Epithelial cell of esophagus (primary cell): ENCODE results near the gene KPNA4.
"Not testable (repeated sequence)": the region's sequence is repeated elsewhere in the genome, so short reads cannot be mapped to it uniquely, and the experiment has no call there.

ENCODE experiments used
- DNase-seq: peaks from one replicate; pipeline ENCODE4 v3.0.0; 2010; ENCODE audit warnings: low read depth
- H3K4me3 ChIP-seq: 2 replicates; pipeline ENCODE4 v1.5.1; 2011; ENCODE audit warnings: mild to moderate bottlenecking, low read length, control low read depth
- TF ChIP-seq, protein P1 (sequence below): IDR thresholded peaks from 2 replicates; pipeline ENCODE4 v1.5.1; 2011; ENCODE audit warnings: low read depth, mild to moderate bottlenecking, low read length, control low read depth, inconsistent platforms; ENCODE audit not compliant: insufficient read depth; ENCODE audit errors: missing control alignments

KPNA4 gene

DNA sequence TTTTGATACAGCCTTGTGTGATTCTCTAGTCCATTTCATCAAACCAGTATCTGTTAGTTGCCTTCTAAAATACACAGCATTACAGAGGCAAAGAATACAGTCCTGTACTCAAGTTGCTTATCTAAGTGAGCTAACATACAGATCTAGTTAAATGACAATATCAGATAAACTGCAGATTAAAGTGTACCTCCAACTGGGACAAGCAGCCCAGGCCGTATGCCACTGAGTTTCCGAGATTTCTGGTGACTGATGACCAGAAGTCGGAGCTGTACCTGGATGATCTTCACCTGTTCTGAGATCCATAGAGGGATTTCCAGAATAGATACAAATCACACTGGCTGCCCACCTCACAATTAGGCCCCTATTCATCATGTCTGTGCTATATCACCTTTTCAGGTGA lies 109.5 kb downstream of the KPNA4 start:
- DNase-seq: no peak
- H3K4me3 ChIP-seq: no peak overlapping the region
- TF ChIP-seq, protein P1, sequence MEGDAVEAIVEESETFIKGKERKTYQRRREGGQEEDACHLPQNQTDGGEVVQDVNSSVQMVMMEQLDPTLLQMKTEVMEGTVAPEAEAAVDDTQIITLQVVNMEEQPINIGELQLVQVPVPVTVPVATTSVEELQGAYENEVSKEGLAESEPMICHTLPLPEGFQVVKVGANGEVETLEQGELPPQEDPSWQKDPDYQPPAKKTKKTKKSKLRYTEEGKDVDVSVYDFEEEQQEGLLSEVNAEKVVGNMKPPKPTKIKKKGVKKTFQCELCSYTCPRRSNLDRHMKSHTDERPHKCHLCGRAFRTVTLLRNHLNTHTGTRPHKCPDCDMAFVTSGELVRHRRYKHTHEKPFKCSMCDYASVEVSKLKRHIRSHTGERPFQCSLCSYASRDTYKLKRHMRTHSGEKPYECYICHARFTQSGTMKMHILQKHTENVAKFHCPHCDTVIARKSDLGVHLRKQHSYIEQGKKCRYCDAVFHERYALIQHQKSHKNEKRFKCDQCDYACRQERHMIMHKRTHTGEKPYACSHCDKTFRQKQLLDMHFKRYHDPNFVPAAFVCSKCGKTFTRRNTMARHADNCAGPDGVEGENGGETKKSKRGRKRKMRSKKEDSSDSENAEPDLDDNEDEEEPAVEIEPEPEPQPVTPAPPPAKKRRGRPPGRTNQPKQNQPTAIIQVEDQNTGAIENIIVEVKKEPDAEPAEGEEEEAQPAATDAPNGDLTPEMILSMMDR: no peak

DNA sequence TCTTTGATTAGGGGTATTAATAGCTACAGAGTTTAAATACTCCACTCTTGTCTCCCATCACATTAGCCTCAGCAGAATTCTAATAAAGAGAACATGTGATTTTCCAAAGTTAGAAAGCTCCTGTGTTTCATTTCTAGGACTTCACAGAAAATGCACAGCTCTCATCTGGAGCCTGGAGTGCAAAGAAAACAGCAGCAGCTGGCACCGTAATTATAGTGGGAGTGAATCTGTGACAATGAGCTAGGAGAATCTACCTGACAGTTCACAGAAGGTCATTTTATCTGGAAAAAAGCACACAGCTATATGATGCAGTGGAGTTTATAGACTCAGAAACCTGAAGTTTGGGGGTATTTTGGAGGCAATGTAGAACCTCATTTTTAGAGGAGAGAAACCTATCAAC lies 110.4 kb downstream of the KPNA4 start:
- H3K4me3 ChIP-seq: no peak overlapping the region
- TF ChIP-seq, protein P1: no peak
- no peak for DNase-seq

DNA sequence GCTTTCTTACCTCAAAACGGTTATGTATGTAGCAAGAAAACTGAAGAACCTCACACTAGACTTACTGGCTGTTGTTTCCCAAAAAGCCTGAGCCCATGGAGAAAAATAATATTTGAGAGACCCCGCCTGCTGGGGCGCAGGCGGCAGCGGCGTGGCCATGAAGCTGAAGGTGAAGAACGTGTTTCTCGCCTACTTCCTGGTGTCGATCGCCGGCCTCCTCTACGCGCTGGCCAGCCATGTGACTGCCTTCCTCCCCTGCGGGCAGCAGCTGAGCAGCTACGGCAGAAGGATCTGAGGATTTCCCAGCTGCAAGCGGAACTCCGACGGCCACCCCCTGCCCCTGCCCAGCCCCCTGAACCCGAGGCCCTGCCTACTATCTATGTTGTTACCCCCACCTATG lies 113.1 kb downstream of the KPNA4 start:
- not testable (repeated sequence) for H3K4me3 ChIP-seq, DNase-seq

DNA sequence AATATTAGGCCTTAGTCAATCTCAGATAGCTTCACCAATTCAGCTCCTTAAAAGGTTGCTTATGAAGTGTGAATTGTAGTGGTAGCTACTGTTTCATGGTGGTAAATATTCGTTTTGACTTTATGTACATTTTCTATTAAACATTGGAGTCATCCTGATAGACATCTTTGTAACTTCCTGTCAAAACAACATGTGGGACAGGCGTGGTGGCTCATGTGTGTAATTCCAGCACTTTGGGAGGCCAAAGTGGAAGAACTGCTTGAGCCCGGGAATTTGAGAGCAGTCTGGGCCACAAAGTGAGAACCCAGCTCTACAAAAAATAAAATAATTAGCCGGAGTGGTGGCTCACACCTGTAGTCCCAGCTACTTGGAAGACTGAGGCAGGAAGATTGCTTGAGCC lies 113.8 kb downstream of the KPNA4 start:
- no peak for DNase-seq
- H3K4me3 ChIP-seq: no peak overlapping the region
- TF ChIP-seq, protein P1: no peak

DNA sequence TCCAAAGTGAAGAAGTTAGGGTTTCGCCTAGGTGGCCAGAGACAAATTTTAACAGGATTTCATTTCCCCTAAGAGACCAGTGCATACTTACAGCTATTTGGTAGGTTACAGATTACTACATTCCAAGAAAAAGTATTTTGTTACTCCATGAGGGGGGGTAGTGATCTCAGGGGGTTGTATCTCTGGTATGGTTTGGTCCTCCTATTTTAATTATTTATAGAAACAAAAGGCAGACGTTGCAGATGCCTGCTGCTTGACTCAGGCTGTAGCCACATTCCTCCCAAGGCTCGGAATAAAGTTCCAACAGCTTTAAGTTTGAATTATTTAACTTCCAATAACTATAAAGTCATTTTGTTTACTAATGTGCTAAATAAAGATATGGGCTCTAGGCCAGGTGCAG lies 114.5 kb downstream of the KPNA4 start:
- no peak for DNase-seq
- TF ChIP-seq, protein P1: no peak
- no peak overlapping the region for H3K4me3 ChIP-seq

DNA sequence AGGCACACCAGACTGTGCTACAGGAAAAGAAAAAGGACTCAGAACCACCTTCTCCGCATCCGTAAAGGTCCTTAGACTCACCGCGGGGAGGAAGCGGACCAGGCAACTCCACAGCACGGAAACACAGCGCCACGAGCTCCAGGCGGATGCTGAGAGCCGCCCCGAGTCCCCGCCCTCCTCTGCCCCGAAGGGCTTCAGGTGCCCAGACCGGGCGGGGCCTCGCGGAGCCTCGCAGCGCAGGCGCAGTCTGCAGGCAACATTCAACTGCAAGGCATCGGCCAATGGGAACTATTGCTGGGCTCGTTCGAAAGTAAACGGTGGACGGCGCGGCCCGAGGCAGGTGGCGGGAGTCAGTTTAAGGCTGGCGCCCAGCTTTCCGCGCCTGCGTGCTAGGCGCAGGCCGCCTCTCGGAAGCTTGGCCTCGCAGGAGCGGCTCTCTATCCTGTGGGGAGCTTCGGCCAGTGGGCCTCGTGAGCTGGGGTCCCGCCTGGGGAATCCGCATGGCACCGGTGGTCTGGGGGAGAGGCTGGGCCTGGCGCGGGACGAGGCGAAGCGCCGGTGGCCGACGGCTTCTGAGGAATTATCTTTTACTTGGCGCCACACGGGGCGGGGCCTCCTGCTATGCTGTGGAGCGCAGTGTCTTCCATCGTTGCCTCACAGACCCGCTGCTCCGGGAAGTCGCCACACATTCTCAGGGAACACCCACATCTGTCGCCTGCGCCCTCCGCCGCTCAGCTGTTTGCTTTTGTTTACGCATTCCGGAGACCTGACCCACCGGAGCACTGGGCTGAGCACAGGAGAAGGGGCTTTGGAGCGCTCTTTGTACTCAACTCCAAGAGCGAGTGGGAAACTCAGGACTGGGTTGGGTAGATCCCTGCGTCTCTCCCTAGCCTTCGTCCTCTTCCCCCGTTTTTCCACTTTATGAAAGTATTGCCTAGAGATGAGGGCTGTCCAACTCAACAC lies 115.5 kb downstream of the KPNA4 start, which contains the start of gene TRIM59:
TRIM59 (minus strand) TSS at position 151 of the 963 bp plus-strand sequence. CDS start 10,603 bp downstream, outside the sequence.
- DNase-seq: peak; percentile 99
- peak within 1 kb of the TSS; percentile 89 for H3K4me3 ChIP-seq
- TF ChIP-seq, protein P1: no peak

DNA sequence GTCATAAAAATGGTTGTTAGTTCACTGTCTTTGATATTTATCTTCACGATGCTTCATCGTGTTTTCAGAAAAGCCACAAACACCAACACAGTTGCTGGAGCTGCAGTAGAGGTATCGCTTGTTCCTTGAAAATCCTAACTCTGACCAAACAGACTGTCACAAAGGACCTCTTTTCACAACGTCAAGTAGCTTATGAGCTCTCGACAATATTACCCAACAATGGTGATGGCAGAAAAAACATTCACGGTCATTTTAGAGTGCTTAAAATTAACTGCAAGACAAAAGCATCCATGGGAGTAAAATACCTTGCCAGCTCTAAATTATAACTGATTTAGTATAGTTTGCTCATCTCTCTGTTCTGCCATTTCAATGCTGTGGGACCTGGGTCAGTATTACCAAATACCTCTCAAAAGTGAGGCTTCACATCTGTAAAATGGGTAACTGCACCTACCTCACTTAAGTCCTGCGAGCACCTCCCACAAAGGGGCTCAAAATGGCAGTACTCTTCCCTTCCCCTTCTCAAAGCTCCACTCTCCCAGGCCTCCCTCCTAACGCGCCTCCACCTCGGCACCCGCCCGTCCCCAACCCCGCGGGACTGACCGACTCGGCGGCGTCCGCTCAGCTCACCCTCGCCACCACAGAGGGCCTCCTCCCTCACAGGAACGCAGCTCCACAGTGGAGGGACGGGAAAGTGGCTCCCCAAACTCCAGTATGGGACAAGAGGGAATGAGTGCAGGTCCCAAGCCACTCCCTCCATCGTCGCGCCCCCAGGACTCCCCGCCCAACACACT lies 116.3 kb downstream of the KPNA4 start:
- peak; percentile 34 for DNase-seq
- TF ChIP-seq, protein P1: no peak
- H3K4me3 ChIP-seq: peak overlapping the region; percentile 89
